ENCODE measurements around the gene ATP5PF. TPM values are rescaled to one million over a fixed set of nuclear protein-coding genes. Genes with fewer than 3 reads are reported as not detected.
"Not testable (repeated sequence)": the region's sequence is repeated elsewhere in the genome, so short reads cannot be mapped to it uniquely, and the experiment has no call there.

ATP5PF gene
- total RNA-seq, 1 donor, result 41.5 TPM

DNA sequence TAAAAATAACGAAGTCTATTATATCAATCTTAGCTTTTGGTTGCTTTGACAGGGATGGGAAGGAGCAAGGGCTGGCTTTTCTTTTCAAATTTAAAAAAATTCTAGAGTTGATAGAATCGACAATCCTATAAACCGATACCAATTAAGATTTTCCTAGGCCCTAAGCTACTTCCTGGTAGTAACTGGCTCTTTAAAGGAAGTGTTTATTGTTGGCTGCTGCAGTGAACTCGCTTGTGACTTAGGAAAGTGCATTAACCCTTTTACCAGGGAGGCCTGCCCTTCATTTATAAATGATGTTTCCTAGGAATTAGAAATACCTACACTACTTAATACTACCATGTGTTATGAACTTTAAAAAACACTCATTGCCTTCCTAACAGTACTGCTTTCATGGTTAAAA lies 33.2 kb downstream of the ATP5PF start:
- TF ChIP-seq, protein P1, sequence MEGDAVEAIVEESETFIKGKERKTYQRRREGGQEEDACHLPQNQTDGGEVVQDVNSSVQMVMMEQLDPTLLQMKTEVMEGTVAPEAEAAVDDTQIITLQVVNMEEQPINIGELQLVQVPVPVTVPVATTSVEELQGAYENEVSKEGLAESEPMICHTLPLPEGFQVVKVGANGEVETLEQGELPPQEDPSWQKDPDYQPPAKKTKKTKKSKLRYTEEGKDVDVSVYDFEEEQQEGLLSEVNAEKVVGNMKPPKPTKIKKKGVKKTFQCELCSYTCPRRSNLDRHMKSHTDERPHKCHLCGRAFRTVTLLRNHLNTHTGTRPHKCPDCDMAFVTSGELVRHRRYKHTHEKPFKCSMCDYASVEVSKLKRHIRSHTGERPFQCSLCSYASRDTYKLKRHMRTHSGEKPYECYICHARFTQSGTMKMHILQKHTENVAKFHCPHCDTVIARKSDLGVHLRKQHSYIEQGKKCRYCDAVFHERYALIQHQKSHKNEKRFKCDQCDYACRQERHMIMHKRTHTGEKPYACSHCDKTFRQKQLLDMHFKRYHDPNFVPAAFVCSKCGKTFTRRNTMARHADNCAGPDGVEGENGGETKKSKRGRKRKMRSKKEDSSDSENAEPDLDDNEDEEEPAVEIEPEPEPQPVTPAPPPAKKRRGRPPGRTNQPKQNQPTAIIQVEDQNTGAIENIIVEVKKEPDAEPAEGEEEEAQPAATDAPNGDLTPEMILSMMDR (IDR thresholded peaks at IDR 0.05; ENCODE audit: insufficient read depth, low read depth, low read length), result no peak
- H3K4me3 ChIP-seq (ENCODE audit: low read depth, low read length), result no peak overlapping the region
- no peak for DNase-seq (ENCODE audit: low read depth)

GRCh38 chr21:25700741-25701140 lies 34.0 kb downstream of the ATP5PF start:
- H3K4me3 ChIP-seq (ENCODE audit: low read depth, low read length), result no peak overlapping the region
- no peak for DNase-seq (ENCODE audit: low read depth)
- TF ChIP-seq, protein P1 (IDR thresholded peaks at IDR 0.05; ENCODE audit: insufficient read depth, low read depth, low read length), result no peak

DNA sequence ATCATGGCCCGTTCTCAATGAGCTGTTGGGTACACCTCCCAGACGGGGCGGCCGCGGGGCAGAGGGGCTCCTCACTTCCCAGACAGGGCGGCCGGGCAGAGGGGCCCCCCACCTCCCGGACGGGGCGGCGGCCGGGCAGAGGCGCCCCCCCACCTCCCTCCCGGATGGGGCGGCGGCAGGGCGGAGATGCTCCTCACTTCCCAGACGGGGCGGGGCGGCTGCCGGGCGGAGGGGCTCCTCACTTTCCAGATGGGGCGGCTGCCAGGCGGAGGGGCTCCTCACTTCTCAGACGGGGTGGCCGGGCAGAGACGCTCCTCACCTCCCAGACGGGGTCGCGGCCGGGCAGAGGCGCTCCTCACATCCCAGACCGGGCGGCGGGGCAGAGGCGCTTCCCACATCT lies 39.2 kb downstream of the ATP5PF start:
- DNase-seq (ENCODE audit: low read depth), result not testable (repeated sequence)

DNA sequence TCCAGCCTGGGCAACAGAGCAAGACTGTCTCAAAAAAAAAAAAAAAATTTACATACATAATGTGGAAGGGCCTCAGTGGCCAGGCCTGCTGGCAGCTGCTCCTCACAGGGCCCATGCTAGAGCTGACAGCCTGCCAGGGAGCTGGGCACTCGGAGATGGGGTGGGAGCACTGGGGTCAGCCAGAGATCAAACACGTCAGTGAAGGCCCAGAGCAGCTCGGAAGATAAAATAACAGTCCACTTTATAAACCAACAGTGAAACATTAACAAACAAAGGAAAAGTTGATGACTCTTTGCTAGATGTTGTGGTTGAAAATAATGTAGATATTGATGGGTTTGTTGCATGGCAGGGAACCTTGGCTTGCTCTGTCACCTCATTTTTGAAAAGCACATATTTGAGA lies 42.7 kb downstream of the ATP5PF start:
- TF ChIP-seq, protein P1 (IDR thresholded peaks at IDR 0.05; ENCODE audit: insufficient read depth, low read depth, low read length), result no peak
- no peak for DNase-seq (ENCODE audit: low read depth)
- no peak overlapping the region for H3K4me3 ChIP-seq (ENCODE audit: low read depth, low read length)

More for the DNA sequence above, 39.2 kb downstream of the ATP5PF start:
- H3K4me3 ChIP-seq (ENCODE audit: low read depth, low read length), result not testable (repeated sequence)

- TF ChIP-seq, protein P1 (IDR thresholded peaks at IDR 0.05; ENCODE audit: insufficient read depth, low read depth, low read length), result no peak
Observed at GRCh38 chr21:25689226-25689625, 45.5 kb downstream of the ATP5PF start.

GRCh38 chr21:25688275-25689155 lies 46.2 kb downstream of the ATP5PF start:
- no peak overlapping the region for H3K4me3 ChIP-seq (ENCODE audit: low read depth, low read length)
- TF ChIP-seq, protein P1 (IDR thresholded peaks at IDR 0.05; ENCODE audit: insufficient read depth, low read depth, low read length), result no peak
- DNase-seq (ENCODE audit: low read depth), result no peak

More at GRCh38 chr21:25689226-25689625, 45.5 kb downstream of the ATP5PF start:
- H3K4me3 ChIP-seq (ENCODE audit: low read depth, low read length), result no peak overlapping the region
- no peak for DNase-seq (ENCODE audit: low read depth)

DNA sequence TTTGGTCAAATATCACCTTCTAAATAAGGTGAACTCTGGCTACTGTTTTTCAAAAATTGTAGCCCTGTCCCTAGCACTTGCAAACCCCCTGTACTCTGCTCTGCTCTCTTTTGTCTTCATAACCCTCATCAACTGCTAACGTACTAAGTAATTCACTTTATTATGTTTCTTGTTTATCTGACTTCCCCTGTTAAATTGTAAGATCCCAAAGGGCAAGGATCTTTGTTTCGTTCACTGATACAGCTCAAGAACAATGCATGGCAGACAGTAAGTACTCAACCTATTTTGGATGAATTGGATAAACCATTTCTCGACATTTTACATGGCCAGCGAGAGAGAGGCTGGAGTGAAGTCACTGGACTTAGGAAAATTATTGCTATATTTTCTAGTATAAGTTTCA lies 46.9 kb downstream of the ATP5PF start:
- H3K4me3 ChIP-seq (ENCODE audit: low read depth, low read length), result no peak overlapping the region
- no peak for DNase-seq (ENCODE audit: low read depth)
- TF ChIP-seq, protein P1 (IDR thresholded peaks at IDR 0.05; ENCODE audit: insufficient read depth, low read depth, low read length), result no peak

Measured in fibroblast of villous mesenchyme (primary cell).